Ishikawa (cell line): Measurements from ENCODE around the gene OSBPL10.

Source experiments
- CEBPB ChIP-seq: IDR thresholded peaks from 2 replicates; pipeline ENCODE4 v1.6.1; 2012
- CREB1 ChIP-seq: IDR thresholded peaks from 2 replicates; pipeline ENCODE4 v1.6.1; 2012; ENCODE audit warnings: low read depth
- EP300 ChIP-seq: IDR thresholded peaks from 2 replicates; pipeline ENCODE4 v1.6.1; 2012; ENCODE audit warnings: borderline replicate concordance
- FOXM1 ChIP-seq: IDR thresholded peaks from 2 replicates; pipeline ENCODE4 v1.6.1; 2012; ENCODE audit warnings: low read depth, borderline replicate concordance
- MAX ChIP-seq: IDR thresholded peaks from 2 replicates; pipeline ENCODE4 v1.6.1; 2012
- RAD21 ChIP-seq: IDR thresholded peaks from 2 replicates; pipeline ENCODE4 v1.6.1; 2012; ENCODE audit warnings: low read depth
- REST ChIP-seq: IDR thresholded peaks from 2 replicates; pipeline ENCODE4 v1.6.1; 2012; ENCODE audit warnings: low read depth, mild to moderate bottlenecking
- TEAD4 ChIP-seq: IDR thresholded peaks from 2 replicates; pipeline ENCODE4 v1.6.1; 2012
- YY1 ChIP-seq: IDR thresholded peaks from 2 replicates; pipeline ENCODE4 v1.6.1; 2012; ENCODE audit warnings: low read depth
- ZBTB7A ChIP-seq: IDR thresholded peaks from 2 replicates; pipeline ENCODE4 v1.6.1; 2012; ENCODE audit warnings: low read depth

- TF ChIP-seq TEAD4: no peak
- TF ChIP-seq EP300: no peak
- TF ChIP-seq RAD21: no peak
- no peak for TF ChIP-seq REST
- TF ChIP-seq CREB1: no peak
- no peak for TF ChIP-seq CEBPB
- no peak for TF ChIP-seq YY1
- no peak for TF ChIP-seq MAX
- TF ChIP-seq FOXM1: no peak
- TF ChIP-seq ZBTB7A: no peak
Observed at GRCh38 chr3:31693346-31693745, 287.7 kb downstream of the OSBPL10 start.
